ENCODE data around the gene AZIN2.

Gene AZIN2

DNA sequence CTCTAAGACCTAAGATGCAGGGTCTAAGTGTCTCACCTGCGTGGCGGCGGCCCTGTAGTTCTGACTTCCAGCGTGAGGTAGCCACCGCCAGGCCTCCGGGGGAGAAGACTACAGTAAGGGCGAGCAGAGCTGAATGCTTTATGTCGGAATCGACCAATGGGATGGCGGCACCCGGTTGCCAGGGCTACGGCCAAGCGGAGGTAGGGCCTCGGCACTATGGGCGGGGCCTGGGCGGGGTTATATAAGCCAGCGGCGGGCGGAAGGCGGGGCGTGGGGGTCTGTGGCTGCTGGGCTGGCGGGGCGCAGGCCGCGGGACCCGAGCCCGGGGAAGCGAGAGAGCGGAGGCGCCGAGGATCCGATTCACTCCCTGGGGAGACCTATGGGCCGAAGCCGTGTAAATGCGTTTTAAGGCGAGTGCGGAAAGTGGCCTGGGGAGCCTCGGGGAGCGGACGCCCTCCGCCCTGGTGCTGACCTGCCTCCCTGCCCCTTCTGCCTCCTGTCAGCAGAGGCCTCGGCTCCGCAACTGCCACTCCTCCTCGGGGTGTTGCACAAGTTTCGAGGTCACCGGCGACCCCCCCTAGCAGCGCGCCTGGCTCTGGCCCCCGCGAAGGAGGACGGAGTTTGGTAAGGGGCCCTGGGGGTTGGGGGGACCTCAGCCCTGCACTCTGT lies at the start of gene AZIN2:
Gene AZIN2 (plus strand): TSS at position 269 of the 669 bp plus-strand sequence. CDS start 1,097 bp downstream, outside the sequence.
- H3K27me3 ChIP-seq (ENCODE audit: control insufficient read depth, insufficient read depth, low read length), result peaks cover 51% of the 10 kb centered on the region
- no peaks in the 10 kb centered on the region for H3K9me3 ChIP-seq (ENCODE audit: control insufficient read depth, insufficient read depth, low read length)
- no peak within 1 kb of the TSS for H3K9ac ChIP-seq (ENCODE audit: low read depth, low read length)

DNA sequence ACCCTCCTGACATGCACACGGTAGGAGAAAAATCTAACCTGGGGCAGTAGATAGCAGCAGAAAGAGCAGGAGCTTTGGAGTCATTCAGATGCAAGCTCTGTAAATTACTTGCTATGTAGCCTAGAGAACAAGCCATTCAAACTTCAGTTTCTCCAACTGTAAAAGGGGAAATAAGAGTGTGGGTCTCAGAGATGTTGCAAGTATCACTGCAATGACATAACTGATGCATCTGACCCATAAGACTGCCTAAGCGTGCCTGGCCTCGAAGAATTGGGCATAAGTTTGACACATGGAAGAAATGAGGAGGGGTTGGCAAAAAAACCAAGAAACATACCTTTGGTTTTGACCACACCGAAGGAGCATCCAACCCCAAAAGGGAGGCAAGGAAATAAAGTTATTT lies 49.4 kb upstream of the AZIN2 start:
- peaks cover 10% of the 10 kb centered on the region for H3K4me1 ChIP-seq (ENCODE audit: control insufficient read depth, insufficient read depth, low read length)
- H3K9me3 ChIP-seq (ENCODE audit: control insufficient read depth, insufficient read depth, low read length), result no peaks in the 10 kb centered on the region
- no peaks in the 10 kb centered on the region for H3K36me3 ChIP-seq (ENCODE audit: control insufficient read depth, insufficient read depth, low read length)
- H3K27me3 ChIP-seq (ENCODE audit: control insufficient read depth, insufficient read depth, low read length), result no peaks in the 10 kb centered on the region
- no peak overlapping the region for H3K9ac ChIP-seq (ENCODE audit: low read depth, low read length)
- no peak overlapping the region for H3K4me3 ChIP-seq (ENCODE audit: low read depth, low read length)

More for the DNA sequence above, at the start of gene AZIN2:
- Histone ChIP-seq H3K4me1 (ENCODE audit: control insufficient read depth, insufficient read depth, low read length) (no peaks in the 10 kb centered on the region), H3K36me3 (ENCODE audit: control insufficient read depth, insufficient read depth, low read length) (no peaks in the 10 kb centered on the region), H3K4me3 (ENCODE audit: low read depth, low read length) (peak within 1 kb of the TSS; percentile 81)

DNA sequence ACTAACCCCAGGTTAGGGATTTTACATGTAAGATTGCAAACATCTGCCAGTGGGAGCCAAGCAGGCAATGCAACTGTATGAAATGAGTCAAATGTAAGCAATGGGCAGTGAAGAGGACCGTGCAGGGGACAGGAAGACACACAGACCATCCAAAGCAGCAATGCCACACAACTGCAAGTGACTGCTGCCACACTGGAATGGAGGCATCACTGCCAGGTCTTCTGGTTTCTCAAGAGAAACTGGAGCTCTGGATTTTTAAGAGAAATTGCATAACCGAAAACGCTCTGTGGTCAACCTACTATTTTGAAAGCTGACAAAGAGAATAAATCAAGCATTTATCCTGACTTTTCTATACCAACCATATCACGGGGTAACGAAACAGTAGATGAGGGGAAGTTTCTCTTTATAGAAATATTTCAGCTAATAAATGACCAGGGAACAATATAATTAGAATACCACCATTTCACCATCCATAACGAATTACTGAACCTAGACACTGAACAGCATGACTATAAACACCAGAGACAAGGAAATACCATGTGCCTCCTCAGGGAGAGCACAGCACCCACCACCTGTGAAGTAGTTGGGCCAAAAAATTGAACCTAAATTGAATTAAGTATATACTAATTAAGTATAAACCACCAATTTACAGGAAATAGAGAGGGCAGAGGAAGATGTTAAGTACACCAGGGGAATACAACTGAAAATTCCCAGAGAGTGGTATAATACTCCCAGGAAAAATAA lies 48.7 kb upstream of the AZIN2 start:
- H3K4me1 ChIP-seq (ENCODE audit: control insufficient read depth, insufficient read depth, low read length), result peaks cover 10% of the 10 kb centered on the region
- H3K36me3 ChIP-seq (ENCODE audit: control insufficient read depth, insufficient read depth, low read length), result no peaks in the 10 kb centered on the region
- H3K9me3 ChIP-seq (ENCODE audit: control insufficient read depth, insufficient read depth, low read length), result no peaks in the 10 kb centered on the region
- H3K4me3 ChIP-seq (ENCODE audit: low read depth, low read length), result no peak overlapping the region
- H3K9ac ChIP-seq (ENCODE audit: low read depth, low read length), result no peak overlapping the region
- H3K27me3 ChIP-seq (ENCODE audit: control insufficient read depth, insufficient read depth, low read length), result no peaks in the 10 kb centered on the region

DNA sequence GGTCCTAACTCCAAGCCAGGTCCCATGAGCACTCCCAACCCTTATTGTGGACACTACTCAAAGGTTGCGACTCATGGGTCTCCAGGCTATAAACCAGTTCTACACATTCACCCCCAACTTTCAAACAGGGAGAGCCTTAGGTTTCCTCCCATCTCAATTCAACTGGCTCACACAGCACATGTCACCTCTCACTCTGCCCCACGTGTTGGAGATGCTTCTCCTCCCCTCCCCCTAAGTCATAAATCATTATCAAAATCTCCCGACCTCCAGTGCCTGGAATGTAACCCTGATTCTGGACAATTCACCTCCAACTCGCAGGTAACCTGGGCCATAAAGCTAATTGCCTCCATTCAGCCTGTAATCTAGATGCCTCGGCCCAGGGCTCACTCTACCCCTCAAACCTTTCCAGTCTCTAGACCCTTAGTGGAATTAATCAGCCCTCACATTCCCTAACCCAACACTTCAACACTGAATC lies 44.9 kb upstream of the AZIN2 start:
- peaks cover 6% of the 10 kb centered on the region for H3K4me1 ChIP-seq (ENCODE audit: control insufficient read depth, insufficient read depth, low read length)
- H3K27me3 ChIP-seq (ENCODE audit: control insufficient read depth, insufficient read depth, low read length), result no peaks in the 10 kb centered on the region
- peak overlapping the region; percentile 83 for H3K9ac ChIP-seq (ENCODE audit: low read depth, low read length)
- peak overlapping the region; percentile 94 for H3K4me3 ChIP-seq (ENCODE audit: low read depth, low read length)
- no peaks in the 10 kb centered on the region for H3K36me3 ChIP-seq (ENCODE audit: control insufficient read depth, insufficient read depth, low read length)
- H3K9me3 ChIP-seq (ENCODE audit: control insufficient read depth, insufficient read depth, low read length), result no peaks in the 10 kb centered on the region

DNA sequence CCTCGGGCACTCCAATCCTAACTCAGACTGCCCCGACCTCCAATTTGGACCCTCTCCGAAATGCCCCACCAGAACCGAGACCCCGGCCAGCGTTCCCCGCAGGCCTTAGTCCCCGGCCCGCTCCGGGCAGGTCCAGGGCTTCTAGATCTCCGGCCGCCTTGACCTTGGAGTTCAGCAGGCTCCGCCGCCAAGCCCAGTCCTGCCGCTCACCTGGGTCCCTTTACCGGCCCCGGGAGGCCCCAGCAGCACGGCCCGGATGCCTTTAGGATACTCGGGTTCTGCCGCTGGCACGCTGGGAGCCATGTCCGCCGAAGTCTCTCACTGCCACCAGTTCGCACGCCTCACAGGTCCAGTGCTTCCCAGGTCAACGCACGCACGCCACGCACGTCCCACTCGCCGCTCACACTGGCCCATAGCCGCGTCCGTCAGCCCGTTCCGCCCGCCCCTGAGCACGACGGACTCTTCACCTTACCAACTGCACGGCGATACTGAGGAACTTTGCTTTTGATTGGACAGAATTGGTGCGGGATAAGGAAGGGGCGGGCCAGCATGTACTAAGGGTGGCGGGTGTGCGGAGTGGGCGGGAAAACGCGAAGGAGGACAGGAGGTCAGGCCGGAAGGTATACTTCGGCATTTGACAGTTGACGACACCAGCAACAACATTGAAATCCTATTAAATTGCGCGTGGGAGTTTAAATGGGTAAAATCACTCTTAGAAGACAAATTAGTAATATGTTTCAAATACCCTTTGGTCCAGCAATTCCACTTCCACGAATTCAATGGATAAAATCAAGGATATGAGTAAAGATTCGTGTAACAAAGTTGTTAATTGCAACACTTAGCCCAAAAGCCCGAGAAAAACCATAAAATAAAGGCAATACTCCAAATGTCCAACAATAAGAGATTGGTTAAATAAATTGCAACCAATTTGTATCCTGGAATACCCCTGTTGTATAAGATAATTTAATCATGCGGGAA lies 44.1 kb upstream of the AZIN2 start, which contains the start of gene AK2:
Gene AK2 (minus strand): TSS at position 358 of the 978 bp plus-strand sequence. CDS start 55 bp downstream, at position 303.
- H3K36me3 ChIP-seq (ENCODE audit: control insufficient read depth, insufficient read depth, low read length), result no peaks in the 10 kb centered on the region
- peak within 1 kb of the TSS; percentile 94 for H3K4me3 ChIP-seq (ENCODE audit: low read depth, low read length)
- H3K9me3 ChIP-seq (ENCODE audit: control insufficient read depth, insufficient read depth, low read length), result no peaks in the 10 kb centered on the region
- peak within 1 kb of the TSS; percentile 83 for H3K9ac ChIP-seq (ENCODE audit: low read depth, low read length)
- H3K4me1 ChIP-seq (ENCODE audit: control insufficient read depth, insufficient read depth, low read length), result peaks cover 6% of the 10 kb centered on the region
- H3K27me3 ChIP-seq (ENCODE audit: control insufficient read depth, insufficient read depth, low read length), result no peaks in the 10 kb centered on the region

DNA sequence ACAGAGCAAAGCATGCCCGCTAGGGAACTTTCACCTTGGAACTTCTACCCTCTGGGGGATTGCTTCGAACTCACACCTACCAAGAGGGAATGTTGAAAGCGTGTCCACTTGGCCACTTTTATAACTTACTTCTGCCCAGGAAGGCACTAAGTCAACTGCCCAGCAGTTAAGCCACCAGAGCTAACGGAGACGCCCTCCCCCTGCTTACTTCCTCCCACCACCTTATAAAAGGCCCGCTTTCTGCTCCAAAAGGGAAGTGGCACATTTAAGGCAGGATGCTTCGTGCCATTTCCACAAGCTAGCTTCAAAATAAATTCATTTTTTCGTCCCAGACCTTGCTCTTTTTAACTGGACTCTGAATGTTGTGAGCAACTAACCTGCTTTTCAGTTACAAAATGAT lies 41.1 kb upstream of the AZIN2 start:
- no peaks in the 10 kb centered on the region for H3K9me3 ChIP-seq (ENCODE audit: control insufficient read depth, insufficient read depth, low read length)
- H3K4me1 ChIP-seq (ENCODE audit: control insufficient read depth, insufficient read depth, low read length), result peaks cover 6% of the 10 kb centered on the region
- H3K27me3 ChIP-seq (ENCODE audit: control insufficient read depth, insufficient read depth, low read length), result no peaks in the 10 kb centered on the region
- H3K9ac ChIP-seq (ENCODE audit: low read depth, low read length), result no peak overlapping the region
- H3K4me3 ChIP-seq (ENCODE audit: low read depth, low read length), result no peak overlapping the region
- no peaks in the 10 kb centered on the region for H3K36me3 ChIP-seq (ENCODE audit: control insufficient read depth, insufficient read depth, low read length)

DNA sequence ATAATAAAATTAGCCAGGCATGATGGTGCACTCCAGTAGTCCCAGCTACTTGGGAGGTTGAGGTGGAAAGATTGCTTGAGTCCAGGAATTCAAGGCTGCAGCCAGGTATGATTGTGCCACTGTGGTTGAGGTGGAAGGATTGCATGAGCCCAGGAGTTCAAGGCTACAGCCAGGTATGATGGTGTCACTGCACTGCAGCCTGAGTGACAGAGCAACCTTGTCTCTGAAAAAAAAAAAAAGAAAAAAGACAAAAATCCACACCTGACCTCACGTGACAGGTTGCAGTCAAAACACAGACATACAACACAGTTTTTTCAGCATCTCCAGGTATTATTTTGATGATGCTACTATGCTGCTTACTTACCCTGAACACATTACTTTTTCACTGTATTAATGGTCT lies 39.9 kb upstream of the AZIN2 start:
- Histone ChIP-seq H3K9ac (ENCODE audit: low read depth, low read length) (no peak overlapping the region), H3K4me1 (ENCODE audit: control insufficient read depth, insufficient read depth, low read length) (no peaks in the 10 kb centered on the region), H3K9me3 (ENCODE audit: control insufficient read depth, insufficient read depth, low read length) (no peaks in the 10 kb centered on the region), H3K27me3 (ENCODE audit: control insufficient read depth, insufficient read depth, low read length) (no peaks in the 10 kb centered on the region), H3K4me3 (ENCODE audit: low read depth, low read length) (no peak overlapping the region), H3K36me3 (ENCODE audit: control insufficient read depth, insufficient read depth, low read length) (no peaks in the 10 kb centered on the region)

DNA sequence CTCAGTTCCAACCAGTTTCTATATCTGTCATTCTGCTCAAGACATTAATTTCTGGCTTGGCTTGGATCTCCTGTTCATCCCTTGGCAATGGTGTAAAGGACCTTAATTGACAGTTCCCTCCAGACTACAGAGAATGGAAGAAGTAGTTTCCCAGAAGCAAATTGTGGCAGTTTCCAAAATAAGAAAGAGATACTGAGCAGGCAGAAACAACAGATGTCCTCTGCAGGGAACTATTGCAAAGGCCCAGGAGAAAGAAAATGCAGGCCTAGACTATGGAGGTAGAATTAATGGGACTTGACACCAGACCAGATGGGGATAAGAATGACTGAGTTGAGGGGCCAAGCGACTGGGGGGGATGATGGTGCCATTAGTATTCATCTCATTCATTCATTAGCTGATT lies 38.1 kb upstream of the AZIN2 start:
- Histone ChIP-seq H3K4me1 (ENCODE audit: control insufficient read depth, insufficient read depth, low read length) (no peaks in the 10 kb centered on the region), H3K36me3 (ENCODE audit: control insufficient read depth, insufficient read depth, low read length) (no peaks in the 10 kb centered on the region), H3K27me3 (ENCODE audit: control insufficient read depth, insufficient read depth, low read length) (no peaks in the 10 kb centered on the region), H3K9me3 (ENCODE audit: control insufficient read depth, insufficient read depth, low read length) (no peaks in the 10 kb centered on the region), H3K4me3 (ENCODE audit: low read depth, low read length) (no peak overlapping the region), H3K9ac (ENCODE audit: low read depth, low read length) (no peak overlapping the region)

DNA sequence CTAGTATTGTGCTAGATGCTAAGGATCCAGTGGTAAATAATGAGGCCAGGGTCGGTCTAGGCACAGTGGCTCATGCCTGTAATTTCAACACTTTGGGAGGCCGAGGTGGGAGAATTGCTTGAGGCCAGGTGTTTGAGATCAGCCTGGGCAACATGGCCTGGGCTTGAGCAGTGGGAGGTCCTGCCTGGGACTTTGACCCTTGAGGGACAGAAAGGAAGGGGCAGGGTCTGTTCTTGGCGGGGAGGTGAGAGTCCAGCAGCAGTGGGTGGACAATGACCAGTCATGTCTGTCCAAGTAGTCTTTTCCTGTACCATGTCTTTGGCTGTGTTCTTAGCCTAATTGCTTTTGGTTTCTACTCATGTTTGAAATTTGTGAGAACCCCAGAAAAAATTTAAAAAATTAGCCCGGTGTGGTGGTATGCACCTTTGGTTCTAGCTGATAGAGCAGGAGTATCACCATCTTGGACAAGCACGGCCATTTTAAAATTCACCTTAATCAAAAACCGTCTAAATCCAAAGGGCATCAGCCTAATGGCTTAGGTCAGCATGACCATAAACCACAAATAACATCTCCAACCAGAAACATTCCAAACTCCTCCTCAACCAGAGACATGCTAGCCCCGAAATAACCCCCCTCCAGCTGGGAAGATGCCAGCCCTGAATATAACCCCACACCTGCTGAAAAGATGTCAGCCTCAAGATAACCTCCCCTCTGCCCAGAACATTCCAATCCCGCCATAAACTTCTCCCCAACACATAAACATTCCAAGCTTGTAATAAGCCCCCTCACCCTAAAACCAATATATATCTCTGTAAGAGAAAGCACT lies 37.5 kb upstream of the AZIN2 start:
- Histone ChIP-seq H3K27me3 (ENCODE audit: control insufficient read depth, insufficient read depth, low read length) (no peaks in the 10 kb centered on the region), H3K9me3 (ENCODE audit: control insufficient read depth, insufficient read depth, low read length) (no peaks in the 10 kb centered on the region), H3K4me3 (ENCODE audit: low read depth, low read length) (no peak overlapping the region), H3K9ac (ENCODE audit: low read depth, low read length) (no peak overlapping the region), H3K4me1 (ENCODE audit: control insufficient read depth, insufficient read depth, low read length) (no peaks in the 10 kb centered on the region), H3K36me3 (ENCODE audit: control insufficient read depth, insufficient read depth, low read length) (no peaks in the 10 kb centered on the region)

DNA sequence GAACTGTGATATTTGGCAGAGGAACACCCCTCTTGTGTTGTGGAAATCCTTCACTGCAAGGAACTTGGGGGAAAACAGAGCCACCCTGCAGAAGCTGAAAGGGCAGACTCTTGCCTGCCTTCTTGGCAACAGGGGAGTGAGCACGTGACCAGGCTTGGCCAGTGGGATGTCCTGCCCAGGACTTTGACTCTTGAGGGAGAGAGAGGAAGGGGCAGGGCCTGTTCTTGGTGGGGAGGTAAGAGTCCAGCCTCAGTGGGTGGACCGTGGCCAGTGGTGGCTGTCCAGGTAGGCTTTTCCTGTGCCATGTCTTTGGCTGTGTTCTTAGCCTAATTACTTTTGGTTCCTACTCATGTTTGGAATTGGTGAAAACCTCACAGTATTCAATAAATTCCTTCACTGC lies 35.7 kb upstream of the AZIN2 start:
- no peaks in the 10 kb centered on the region for H3K36me3 ChIP-seq (ENCODE audit: control insufficient read depth, insufficient read depth, low read length)

DNA sequence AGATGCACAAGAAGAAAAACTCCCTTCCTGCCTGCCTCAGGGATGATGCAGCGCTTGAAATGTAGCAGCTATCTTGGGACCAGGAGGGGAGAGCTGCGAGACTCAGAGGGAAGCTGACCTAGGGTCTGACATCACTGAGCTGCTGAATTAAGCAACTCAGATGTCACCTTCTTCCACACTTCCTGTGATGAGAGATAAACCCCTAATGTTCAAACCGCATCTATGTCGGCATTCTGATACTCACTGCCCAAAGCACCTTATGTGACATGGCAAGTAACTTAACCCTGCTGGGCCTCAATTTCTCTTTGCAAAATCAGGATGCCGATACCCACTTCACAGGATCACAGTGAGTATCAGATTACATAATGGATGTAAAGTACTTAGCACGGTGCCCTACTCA lies 35.1 kb upstream of the AZIN2 start:
- Histone ChIP-seq H3K9me3 (ENCODE audit: control insufficient read depth, insufficient read depth, low read length) (no peaks in the 10 kb centered on the region), H3K27me3 (ENCODE audit: control insufficient read depth, insufficient read depth, low read length) (no peaks in the 10 kb centered on the region), H3K4me1 (ENCODE audit: control insufficient read depth, insufficient read depth, low read length) (no peaks in the 10 kb centered on the region), H3K4me3 (ENCODE audit: low read depth, low read length) (no peak overlapping the region), H3K9ac (ENCODE audit: low read depth, low read length) (no peak overlapping the region), H3K36me3 (ENCODE audit: control insufficient read depth, insufficient read depth, low read length) (no peaks in the 10 kb centered on the region)

More for the DNA sequence above, 35.7 kb upstream of the AZIN2 start:
- Histone ChIP-seq H3K9ac (ENCODE audit: low read depth, low read length) (no peak overlapping the region), H3K4me1 (ENCODE audit: control insufficient read depth, insufficient read depth, low read length) (no peaks in the 10 kb centered on the region), H3K4me3 (ENCODE audit: low read depth, low read length) (no peak overlapping the region), H3K9me3 (ENCODE audit: control insufficient read depth, insufficient read depth, low read length) (no peaks in the 10 kb centered on the region), H3K27me3 (ENCODE audit: control insufficient read depth, insufficient read depth, low read length) (no peaks in the 10 kb centered on the region)

Data from iPS-15b (cell line).